GM23338 (cell line): ENCODE data around the gene NLRP14. TPM values are rescaled to one million over a fixed set of nuclear protein-coding genes. Genes with fewer than 3 reads are reported as not detected.

Experiments used
- ATAC-seq: fragments of 200-7000 bp; cut with Tn5 transposase; 3 replicates; pipeline ENCODE4 v1.9.1; 2020
- DNase-seq: peaks from one replicate; pipeline ENCODE4 v3.0.0-alpha.2; 2015; ENCODE audit warnings: low spot score
- H2AFZ ChIP-seq: fragments of 200-600 bp; sonication (generic); 2 replicates; pipeline ENCODE4 v1.8.0; 2016; ENCODE audit warnings: antibody characterized with exemption, mild to moderate bottlenecking, moderate library complexity
- H3F3A ChIP-seq: fragments of 200-600 bp; sonication (generic); replicated peaks from 2 replicates; pipeline ENCODE4 v1.8.0; 2017; ENCODE audit warnings: antibody characterized with exemption, mixed run types, low read depth
- H3K27ac ChIP-seq: fragments of 200-600 bp; sonication (generic); 2 replicates; pipeline ENCODE4 v1.6.1; 2016; ENCODE audit warnings: low read depth
- H3K27me3 ChIP-seq: fragments of 200-600 bp; sonication (generic); 2 replicates; pipeline ENCODE4 v1.8.0; 2016; ENCODE audit warnings: mild to moderate bottlenecking, mixed run types, moderate library complexity; ENCODE audit not compliant: insufficient read depth
- H3K36me3 ChIP-seq: fragments of 200-600 bp; sonication (generic); 2 replicates; pipeline ENCODE4 v1.8.0; 2016; ENCODE audit warnings: mild to moderate bottlenecking; ENCODE audit not compliant: insufficient read depth
- H3K4me1 ChIP-seq: fragments of 200-600 bp; sonication (generic); 2 replicates; pipeline ENCODE4 v1.8.0; 2016; ENCODE audit warnings: mild to moderate bottlenecking, moderate library complexity; ENCODE audit not compliant: insufficient read depth
- H3K4me2 ChIP-seq: fragments of 200-600 bp; sonication (generic); 2 replicates; pipeline ENCODE4 v1.7.1; 2017; ENCODE audit warnings: mixed run types
- H3K4me3 ChIP-seq: fragments of 200-600 bp; sonication (generic); 2 replicates; pipeline ENCODE4 v1.6.1; 2016; ENCODE audit warnings: mixed run types
- H3K79me2 ChIP-seq: fragments of 200-600 bp; sonication (generic); replicated peaks from 2 replicates; pipeline ENCODE4 v1.8.0; 2017; ENCODE audit warnings: mild to moderate bottlenecking; ENCODE audit not compliant: insufficient read depth
- H3K9me2 ChIP-seq: fragments of 200-600 bp; sonication (generic); 2 replicates; pipeline ENCODE4 v1.8.0; 2017; ENCODE audit not compliant: insufficient read depth
- H4K20me1 ChIP-seq: fragments of 200-600 bp; sonication (generic); replicated peaks from 2 replicates; pipeline ENCODE4 v1.8.0; 2017; ENCODE audit warnings: mild to moderate bottlenecking; ENCODE audit not compliant: insufficient read depth
- H3K27ac Mint-ChIP-seq: 2 replicates; pipeline ENCODE4 v1.8.0; 2020; ENCODE audit warnings: inconsistent platforms, mild to moderate bottlenecking, moderate library complexity, mixed read lengths
- H3K27me3 Mint-ChIP-seq: 3 replicates; pipeline ENCODE4 v1.8.0; 2022; ENCODE audit warnings: low read depth, mild to moderate bottlenecking, moderate library complexity, mixed read lengths, inconsistent platforms; ENCODE audit not compliant: insufficient read depth, poor library complexity
- H3K36me3 Mint-ChIP-seq: 3 replicates; pipeline ENCODE4 v1.8.0; 2021; ENCODE audit warnings: low read depth, mild to moderate bottlenecking, inconsistent platforms, moderate library complexity, mixed read lengths
- H3K4me1 Mint-ChIP-seq: 3 replicates; pipeline ENCODE4 v1.8.0; 2020; ENCODE audit warnings: mild to moderate bottlenecking, inconsistent platforms, mixed read lengths
- H3K4me3 Mint-ChIP-seq: 3 replicates; pipeline ENCODE4 v1.8.0; 2021; ENCODE audit warnings: moderate library complexity, mild to moderate bottlenecking, inconsistent platforms, mixed read lengths
- H3K9me3 Mint-ChIP-seq: 3 replicates; pipeline ENCODE4 v1.8.0; 2020; ENCODE audit warnings: moderate library complexity, mild to moderate bottlenecking, inconsistent platforms, mixed read lengths
- EZH2 ChIP-seq: fragments of 200-600 bp; sonication (generic); IDR thresholded peaks from one replicate; pipeline ENCODE4 v1.8.0; 2017; ENCODE audit warnings: antibody characterized with exemption, mild to moderate bottlenecking, low read depth; ENCODE audit not compliant: unreplicated experiment
- EZH2phosphoT487 ChIP-seq: fragments of 200-600 bp; sonication (generic); IDR thresholded peaks from one replicate; pipeline ENCODE4 v1.8.1; 2018; ENCODE audit warnings: antibody characterized with exemption; ENCODE audit not compliant: unreplicated experiment
- JUNB ChIP-seq: IDR thresholded peaks from one replicate; pipeline ENCODE4 v1.6.1; 2016; ENCODE audit warnings: antibody characterized with exemption; ENCODE audit not compliant: unreplicated experiment
- STAT1 ChIP-seq: IDR thresholded peaks from one replicate; pipeline ENCODE4 v1.6.1; 2016; ENCODE audit warnings: antibody characterized with exemption; ENCODE audit not compliant: unreplicated experiment
- ZNF331 ChIP-seq: fragments of 250-450 bp; sonication (Bioruptor Pico); IDR thresholded peaks from 2 replicates; pipeline ENCODE4 v1.5.0; 2020; ENCODE audit warnings: low read depth, mild to moderate bottlenecking, moderate library complexity
- polyA plus RNA-seq: library from polyadenylated mRNA; unstranded; fragments of >200 nt; fragmentation: Nextera tagmentation; extraction: Ambion mirVana; gene quantifications from 2 replicates; pipeline ENCODE4 v1.2.1, GENCODE V29; 2016
- total RNA-seq: library from RNA; depleted of rRNA; stranded (reverse); fragments of >200 nt; shearing (Covaris generic); gene quantifications from 2 replicates; pipeline ENCODE4 v1.2.3, GENCODE V29; 2014
- TF ChIP-seq, protein P1 (sequence below): fragments of 250-450 bp; sonication (Bioruptor Pico); IDR thresholded peaks from 2 replicates; pipeline ENCODE4 v1.5.0; 2020; ENCODE audit warnings: mild to moderate bottlenecking, moderate library complexity
- TF ChIP-seq, protein P2 (sequence below), 2 experiments: fragments of 200-600 bp in 1 of 2; sonication (generic) in 1 of 2; conservative IDR thresholded peaks; 2 replicates each; pipeline versions ENCODE4 v1.5.1 to v1.6.1; 2016 to 2017; ENCODE audit warnings: antibody characterized with exemption in 2 of 2, low read depth in 2 of 2, mild to moderate bottlenecking in 2 of 2, moderate library complexity in 1 of 2

NLRP14 gene
- total and polyA plus RNA-seq, 2 experiments from 2014 or later, result 0.10 TPM; not detected in 1

DNA sequence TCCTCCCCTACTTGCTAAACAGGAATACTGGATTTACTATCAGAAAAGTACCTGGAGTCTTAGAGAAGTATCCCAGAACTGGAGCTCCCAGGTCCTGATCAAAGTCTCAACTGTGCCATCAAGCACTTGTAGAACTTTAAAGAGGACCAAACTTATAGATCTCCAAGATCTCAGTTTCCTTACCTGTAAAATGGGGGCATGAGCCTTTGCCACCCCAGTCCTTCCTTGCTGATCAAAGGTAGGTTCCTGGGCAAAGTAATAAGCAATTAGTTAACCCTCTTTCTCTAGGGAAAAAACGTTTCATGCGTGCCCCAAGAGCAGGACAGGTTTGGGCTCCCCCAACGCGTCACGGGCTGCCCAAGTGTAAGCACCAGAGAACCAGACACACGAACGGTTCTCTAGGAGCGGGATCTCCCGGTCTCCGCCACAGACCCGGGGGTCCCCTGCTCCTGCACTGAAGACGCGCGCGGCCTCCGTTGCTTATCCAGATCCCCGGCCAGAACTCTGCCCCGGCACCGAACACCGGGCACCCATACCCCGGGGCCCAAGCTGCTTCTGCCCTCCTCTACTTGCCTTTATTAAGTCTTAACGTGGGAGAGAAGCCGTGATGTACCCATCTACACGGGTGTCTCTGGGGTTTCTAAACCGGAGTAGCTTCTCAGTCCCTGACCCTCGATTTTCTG lies 638 bp upstream of the NLRP14 start (continued):
- TF ChIP-seq, protein P1, sequence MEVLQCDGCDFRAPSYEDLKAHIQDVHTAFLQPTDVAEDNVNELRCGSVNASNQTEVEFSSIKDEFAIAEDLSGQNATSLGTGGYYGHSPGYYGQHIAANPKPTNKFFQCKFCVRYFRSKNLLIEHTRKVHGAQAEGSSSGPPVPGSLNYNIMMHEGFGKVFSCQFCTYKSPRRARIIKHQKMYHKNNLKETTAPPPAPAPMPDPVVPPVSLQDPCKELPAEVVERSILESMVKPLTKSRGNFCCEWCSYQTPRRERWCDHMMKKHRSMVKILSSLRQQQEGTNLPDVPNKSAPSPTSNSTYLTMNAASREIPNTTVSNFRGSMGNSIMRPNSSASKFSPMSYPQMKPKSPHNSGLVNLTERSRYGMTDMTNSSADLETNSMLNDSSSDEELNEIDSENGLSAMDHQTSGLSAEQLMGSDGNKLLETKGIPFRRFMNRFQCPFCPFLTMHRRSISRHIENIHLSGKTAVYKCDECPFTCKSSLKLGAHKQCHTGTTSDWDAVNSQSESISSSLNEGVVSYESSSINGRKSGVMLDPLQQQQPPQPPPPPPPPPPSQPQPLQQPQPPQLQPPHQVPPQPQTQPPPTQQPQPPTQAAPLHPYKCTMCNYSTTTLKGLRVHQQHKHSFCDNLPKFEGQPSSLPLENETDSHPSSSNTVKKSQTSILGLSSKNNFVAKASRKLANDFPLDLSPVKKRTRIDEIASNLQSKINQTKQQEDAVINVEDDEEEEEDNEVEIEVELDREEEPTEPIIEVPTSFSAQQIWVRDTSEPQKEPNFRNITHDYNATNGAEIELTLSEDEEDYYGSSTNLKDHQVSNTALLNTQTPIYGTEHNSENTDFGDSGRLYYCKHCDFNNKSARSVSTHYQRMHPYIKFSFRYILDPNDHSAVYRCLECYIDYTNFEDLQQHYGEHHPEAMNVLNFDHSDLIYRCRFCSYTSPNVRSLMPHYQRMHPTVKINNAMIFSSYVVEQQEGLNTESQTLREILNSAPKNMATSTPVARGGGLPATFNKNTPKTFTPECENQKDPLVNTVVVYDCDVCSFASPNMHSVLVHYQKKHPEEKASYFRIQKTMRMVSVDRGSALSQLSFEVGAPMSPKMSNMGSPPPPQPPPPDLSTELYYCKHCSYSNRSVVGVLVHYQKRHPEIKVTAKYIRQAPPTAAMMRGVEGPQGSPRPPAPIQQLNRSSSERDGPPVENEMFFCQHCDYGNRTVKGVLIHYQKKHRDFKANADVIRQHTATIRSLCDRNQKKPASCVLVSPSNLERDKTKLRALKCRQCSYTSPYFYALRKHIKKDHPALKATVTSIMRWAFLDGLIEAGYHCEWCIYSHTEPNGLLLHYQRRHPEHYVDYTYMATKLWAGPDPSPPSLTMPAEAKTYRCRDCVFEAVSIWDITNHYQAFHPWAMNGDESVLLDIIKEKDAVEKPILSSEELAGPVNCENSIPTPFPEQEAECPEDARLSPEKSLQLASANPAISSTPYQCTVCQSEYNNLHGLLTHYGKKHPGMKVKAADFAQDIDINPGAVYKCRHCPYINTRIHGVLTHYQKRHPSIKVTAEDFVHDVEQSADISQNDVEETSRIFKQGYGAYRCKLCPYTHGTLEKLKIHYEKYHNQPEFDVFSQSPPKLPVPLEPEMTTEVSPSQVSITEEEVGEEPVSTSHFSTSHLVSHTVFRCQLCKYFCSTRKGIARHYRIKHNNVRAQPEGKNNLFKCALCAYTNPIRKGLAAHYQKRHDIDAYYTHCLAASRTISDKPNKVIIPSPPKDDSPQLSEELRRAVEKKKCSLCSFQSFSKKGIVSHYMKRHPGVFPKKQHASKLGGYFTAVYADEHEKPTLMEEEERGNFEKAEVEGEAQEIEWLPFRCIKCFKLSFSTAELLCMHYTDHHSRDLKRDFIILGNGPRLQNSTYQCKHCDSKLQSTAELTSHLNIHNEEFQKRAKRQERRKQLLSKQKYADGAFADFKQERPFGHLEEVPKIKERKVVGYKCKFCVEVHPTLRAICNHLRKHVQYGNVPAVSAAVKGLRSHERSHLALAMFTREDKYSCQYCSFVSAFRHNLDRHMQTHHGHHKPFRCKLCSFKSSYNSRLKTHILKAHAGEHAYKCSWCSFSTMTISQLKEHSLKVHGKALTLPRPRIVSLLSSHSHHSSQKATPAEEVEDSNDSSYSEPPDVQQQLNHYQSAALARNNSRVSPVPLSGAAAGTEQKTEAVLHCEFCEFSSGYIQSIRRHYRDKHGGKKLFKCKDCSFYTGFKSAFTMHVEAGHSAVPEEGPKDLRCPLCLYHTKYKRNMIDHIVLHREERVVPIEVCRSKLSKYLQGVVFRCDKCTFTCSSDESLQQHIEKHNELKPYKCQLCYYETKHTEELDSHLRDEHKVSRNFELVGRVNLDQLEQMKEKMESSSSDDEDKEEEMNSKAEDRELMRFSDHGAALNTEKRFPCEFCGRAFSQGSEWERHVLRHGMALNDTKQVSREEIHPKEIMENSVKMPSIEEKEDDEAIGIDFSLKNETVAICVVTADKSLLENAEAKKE (CRISPR knock-in tag), result no peak
- TF ChIP-seq, protein P2, sequence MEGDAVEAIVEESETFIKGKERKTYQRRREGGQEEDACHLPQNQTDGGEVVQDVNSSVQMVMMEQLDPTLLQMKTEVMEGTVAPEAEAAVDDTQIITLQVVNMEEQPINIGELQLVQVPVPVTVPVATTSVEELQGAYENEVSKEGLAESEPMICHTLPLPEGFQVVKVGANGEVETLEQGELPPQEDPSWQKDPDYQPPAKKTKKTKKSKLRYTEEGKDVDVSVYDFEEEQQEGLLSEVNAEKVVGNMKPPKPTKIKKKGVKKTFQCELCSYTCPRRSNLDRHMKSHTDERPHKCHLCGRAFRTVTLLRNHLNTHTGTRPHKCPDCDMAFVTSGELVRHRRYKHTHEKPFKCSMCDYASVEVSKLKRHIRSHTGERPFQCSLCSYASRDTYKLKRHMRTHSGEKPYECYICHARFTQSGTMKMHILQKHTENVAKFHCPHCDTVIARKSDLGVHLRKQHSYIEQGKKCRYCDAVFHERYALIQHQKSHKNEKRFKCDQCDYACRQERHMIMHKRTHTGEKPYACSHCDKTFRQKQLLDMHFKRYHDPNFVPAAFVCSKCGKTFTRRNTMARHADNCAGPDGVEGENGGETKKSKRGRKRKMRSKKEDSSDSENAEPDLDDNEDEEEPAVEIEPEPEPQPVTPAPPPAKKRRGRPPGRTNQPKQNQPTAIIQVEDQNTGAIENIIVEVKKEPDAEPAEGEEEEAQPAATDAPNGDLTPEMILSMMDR (conservative IDR thresholded peaks at IDR 0.05; ENCODE audit: low read depth in 2 of 2), result no peak
- TF ChIP-seq EZH2phosphoT487 (no peak), JUNB (no peak)

DNA sequence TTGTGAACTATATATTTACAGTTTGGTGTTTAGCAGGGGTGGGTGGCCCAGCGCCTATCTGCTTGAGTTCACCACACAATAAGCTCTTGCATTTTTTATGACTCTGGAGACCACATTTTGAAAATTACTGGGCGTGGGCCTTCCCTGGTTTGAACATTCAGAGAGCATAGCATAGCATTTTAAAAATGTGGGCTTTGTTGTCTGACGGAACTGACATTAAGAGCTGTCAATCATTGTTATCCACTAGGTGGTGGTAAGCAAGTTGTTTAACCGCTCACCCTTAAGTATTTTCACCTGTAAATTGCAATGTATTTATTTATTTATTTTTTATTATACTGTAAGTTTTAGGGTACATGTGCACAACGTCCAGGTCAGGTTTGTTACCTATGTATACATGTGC lies 1.0 kb downstream of the NLRP14 start:
- DNase-seq, result no peak
- H3K9me2 ChIP-seq, result no peaks in the 10 kb centered on the region
- no peak overlapping the region for H3K27ac ChIP-seq
- no peaks in the 10 kb centered on the region for H3K36me3 Mint-ChIP-seq
- no peaks in the 10 kb centered on the region for H4K20me1 ChIP-seq
- peak overlapping the region; percentile 95 for H3K4me2 ChIP-seq
- no peak overlapping the region; the same call in 2 of the 3 replicates for H3K4me3 Mint-ChIP-seq
- peaks cover 11% of the 10 kb centered on the region for H3K27me3 Mint-ChIP-seq
- no peak overlapping the region for H3K27ac Mint-ChIP-seq
- H2AFZ ChIP-seq, result no peak overlapping the region
- H3K27me3 ChIP-seq, result peaks cover 7% of the 10 kb centered on the region; the same call in 1 of the 2 replicates
- no peaks in the 10 kb centered on the region for H3F3A ChIP-seq
- H3K4me3 ChIP-seq, result no peak overlapping the region; the same call in 1 of the 2 replicates
- no peak for ATAC-seq
- H3K4me1 ChIP-seq, result peaks cover 9% of the 10 kb centered on the region; the same call in 1 of the 2 replicates
- H3K79me2 ChIP-seq, result no peaks in the 10 kb centered on the region
- no peaks in the 10 kb centered on the region; the same call in 2 of the 3 replicates for H3K9me3 Mint-ChIP-seq
- H3K36me3 ChIP-seq, result no peaks in the 10 kb centered on the region
- H3K4me1 Mint-ChIP-seq, result peaks cover 10% of the 10 kb centered on the region; the same call in 1 of the 3 replicates
- TF ChIP-seq EZH2 (no peak), ZNF331 (CRISPR knock-in tag) (no peak), STAT1 (no peak)
- TF ChIP-seq, protein P1 (CRISPR knock-in tag), result no peak
